ENCODE measurements around the gene OTOGL.

The OTOGL gene

DNA sequence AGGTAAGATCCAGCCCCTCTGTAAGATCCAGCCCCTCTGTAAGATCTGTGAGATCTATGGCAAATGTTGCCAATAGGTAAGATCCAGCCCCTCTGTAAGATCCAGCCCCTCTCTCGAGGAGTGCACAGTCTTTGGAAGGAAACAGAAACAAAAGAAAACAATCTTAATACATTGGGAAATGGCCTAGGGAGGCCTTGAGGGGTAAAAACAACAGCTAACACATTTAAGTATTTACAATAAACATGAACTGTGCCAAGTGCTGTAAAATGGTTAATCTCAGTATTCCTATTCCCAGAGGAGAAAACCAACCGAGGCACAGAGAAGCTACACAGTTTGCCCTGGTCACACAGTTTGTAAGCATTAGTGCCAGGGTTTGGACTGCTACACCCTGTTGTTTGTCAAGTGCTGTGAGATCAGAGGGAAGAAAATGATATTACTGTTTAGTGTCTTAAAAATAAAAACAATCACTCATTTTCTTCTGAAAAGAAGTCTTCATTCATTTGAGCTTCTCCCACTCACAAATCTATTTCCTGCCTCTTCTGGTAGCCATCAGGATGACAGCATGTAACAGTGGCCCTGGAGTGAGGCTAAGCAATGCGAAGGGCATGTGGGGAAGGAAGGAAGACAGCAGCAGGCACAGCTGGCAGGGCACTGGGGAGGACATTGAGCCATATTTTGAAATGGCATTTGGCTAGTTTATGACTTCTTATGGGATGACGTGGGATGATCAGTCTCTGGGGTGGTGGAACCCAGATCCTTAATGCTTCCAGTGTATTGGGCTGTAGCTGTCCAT, 226.0 kb downstream of the OTOGL start:
- H3K27ac ChIP-seq: no peak overlapping the region
- H3K4me1 ChIP-seq (ENCODE audit: low read depth, poor library complexity, severe bottlenecking): no peaks in the 10 kb centered on the region
- no peak overlapping the region for H3K4me3 ChIP-seq (IDR thresholded peaks at IDR 0.05; ENCODE audit: insufficient read depth, low read depth, low read length)
- H3K9ac ChIP-seq: no peak overlapping the region
- no peaks in the 10 kb centered on the region for H4K20me1 ChIP-seq (ENCODE audit: insufficient read depth)
- H3K4me2 ChIP-seq: no peak overlapping the region
- no peak overlapping the region for H2AFZ ChIP-seq (ENCODE audit: low read depth)
- no peaks in the 10 kb centered on the region for H3K27me3 ChIP-seq (ENCODE audit: insufficient read depth, low read depth)
- TF ChIP-seq, protein P1, sequence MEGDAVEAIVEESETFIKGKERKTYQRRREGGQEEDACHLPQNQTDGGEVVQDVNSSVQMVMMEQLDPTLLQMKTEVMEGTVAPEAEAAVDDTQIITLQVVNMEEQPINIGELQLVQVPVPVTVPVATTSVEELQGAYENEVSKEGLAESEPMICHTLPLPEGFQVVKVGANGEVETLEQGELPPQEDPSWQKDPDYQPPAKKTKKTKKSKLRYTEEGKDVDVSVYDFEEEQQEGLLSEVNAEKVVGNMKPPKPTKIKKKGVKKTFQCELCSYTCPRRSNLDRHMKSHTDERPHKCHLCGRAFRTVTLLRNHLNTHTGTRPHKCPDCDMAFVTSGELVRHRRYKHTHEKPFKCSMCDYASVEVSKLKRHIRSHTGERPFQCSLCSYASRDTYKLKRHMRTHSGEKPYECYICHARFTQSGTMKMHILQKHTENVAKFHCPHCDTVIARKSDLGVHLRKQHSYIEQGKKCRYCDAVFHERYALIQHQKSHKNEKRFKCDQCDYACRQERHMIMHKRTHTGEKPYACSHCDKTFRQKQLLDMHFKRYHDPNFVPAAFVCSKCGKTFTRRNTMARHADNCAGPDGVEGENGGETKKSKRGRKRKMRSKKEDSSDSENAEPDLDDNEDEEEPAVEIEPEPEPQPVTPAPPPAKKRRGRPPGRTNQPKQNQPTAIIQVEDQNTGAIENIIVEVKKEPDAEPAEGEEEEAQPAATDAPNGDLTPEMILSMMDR (conservative IDR thresholded peaks at IDR 0.05; ENCODE audit: low read depth, low read length): no peak
- H3K36me3 ChIP-seq (ENCODE audit: insufficient read depth): no peaks in the 10 kb centered on the region
- H3K79me2 ChIP-seq (ENCODE audit: insufficient read depth, low read depth): no peaks in the 10 kb centered on the region

DNA sequence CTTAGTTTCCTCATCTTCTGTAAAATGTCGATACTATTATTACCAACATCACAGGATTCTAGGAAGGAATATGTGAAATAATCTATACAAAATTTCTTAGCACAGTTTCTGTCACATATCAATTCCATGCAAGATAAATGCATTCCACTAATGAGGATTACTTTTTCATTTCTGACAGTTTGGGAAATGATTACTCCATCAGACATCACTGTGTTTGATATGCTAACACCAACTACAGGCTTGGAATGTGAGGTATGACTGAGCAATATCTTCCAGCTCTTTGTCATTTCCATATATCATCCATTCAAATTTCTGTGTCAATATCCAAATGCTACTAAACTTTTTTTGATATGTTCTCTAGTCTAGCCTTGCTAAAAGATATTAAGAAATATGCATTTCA, 233.5 kb downstream of the OTOGL start:
- H3K79me2 ChIP-seq (ENCODE audit: insufficient read depth, low read depth): no peaks in the 10 kb centered on the region
- no peaks in the 10 kb centered on the region for H3K36me3 ChIP-seq (ENCODE audit: insufficient read depth)
- H3K27me3 ChIP-seq (ENCODE audit: insufficient read depth, low read depth): no peaks in the 10 kb centered on the region
- H3K27ac ChIP-seq: no peak overlapping the region
- no peaks in the 10 kb centered on the region for H4K20me1 ChIP-seq (ENCODE audit: insufficient read depth)
- no peak overlapping the region for H3K9ac ChIP-seq
- TF ChIP-seq, protein P1 (conservative IDR thresholded peaks at IDR 0.05; ENCODE audit: low read depth, low read length): no peak
- no peak overlapping the region for H3K4me3 ChIP-seq (IDR thresholded peaks at IDR 0.05; ENCODE audit: insufficient read depth, low read depth, low read length)
- no peak overlapping the region for H3K4me2 ChIP-seq
- H2AFZ ChIP-seq (ENCODE audit: low read depth): no peak overlapping the region
- no peaks in the 10 kb centered on the region for H3K4me1 ChIP-seq (ENCODE audit: low read depth, poor library complexity, severe bottlenecking)

DNA sequence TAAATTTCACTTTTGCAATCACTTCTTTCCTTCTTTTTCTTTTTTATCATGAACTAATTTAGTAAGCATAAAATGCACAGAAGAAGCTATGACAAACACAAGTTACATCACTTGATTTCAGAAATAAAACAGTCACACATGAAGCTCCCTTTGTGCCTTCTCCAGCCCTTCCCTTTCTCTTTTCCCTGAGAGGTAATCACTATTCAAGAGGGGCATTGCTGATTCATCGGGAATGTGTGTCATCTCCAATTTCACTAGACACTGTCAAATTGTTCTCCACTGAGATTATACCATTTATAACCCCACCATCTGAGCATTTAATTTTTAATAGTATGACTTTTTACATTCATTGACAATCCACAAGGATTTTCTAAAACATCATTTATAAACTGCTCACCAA, 253.1 kb downstream of the OTOGL start:
- H3K36me3 ChIP-seq (ENCODE audit: insufficient read depth): no peaks in the 10 kb centered on the region
- H3K4me3 ChIP-seq (IDR thresholded peaks at IDR 0.05; ENCODE audit: insufficient read depth, low read depth, low read length): no peak overlapping the region
- no peak overlapping the region for H2AFZ ChIP-seq (ENCODE audit: low read depth)
- no peak overlapping the region for H3K9ac ChIP-seq
- TF ChIP-seq, protein P1 (conservative IDR thresholded peaks at IDR 0.05; ENCODE audit: low read depth, low read length): no peak
- H4K20me1 ChIP-seq (ENCODE audit: insufficient read depth): no peaks in the 10 kb centered on the region
- H3K27me3 ChIP-seq (ENCODE audit: insufficient read depth, low read depth): no peaks in the 10 kb centered on the region
- no peaks in the 10 kb centered on the region for H3K4me1 ChIP-seq (ENCODE audit: low read depth, poor library complexity, severe bottlenecking)
- H3K27ac ChIP-seq: no peak overlapping the region
- no peak overlapping the region for H3K4me2 ChIP-seq
- no peaks in the 10 kb centered on the region for H3K79me2 ChIP-seq (ENCODE audit: insufficient read depth, low read depth)

DNA sequence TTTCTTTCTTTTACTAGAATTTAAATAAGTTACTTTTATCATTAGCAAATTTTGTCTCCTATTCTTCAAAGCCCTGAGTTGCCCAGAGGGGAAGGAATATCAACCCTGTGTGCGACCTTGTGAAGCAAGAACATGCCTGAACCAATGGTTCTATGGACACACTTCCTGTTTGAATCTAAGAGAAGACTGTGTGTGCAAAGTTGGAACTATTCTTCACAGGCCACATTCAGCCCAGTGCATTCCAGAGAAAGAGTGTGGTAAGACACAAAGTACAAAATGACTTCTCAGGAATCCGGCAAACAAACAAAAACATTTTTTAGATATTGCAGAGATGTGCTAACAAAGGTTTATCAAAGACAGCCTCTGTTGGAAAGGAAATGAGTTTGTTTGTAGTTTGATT, 253.9 kb downstream of the OTOGL start:
- Histone ChIP-seq H3K9ac (no peak overlapping the region), H3K36me3 (ENCODE audit: insufficient read depth) (no peaks in the 10 kb centered on the region), H2AFZ (ENCODE audit: low read depth) (no peak overlapping the region), H3K4me3 (IDR thresholded peaks at IDR 0.05; ENCODE audit: insufficient read depth, low read depth, low read length) (no peak overlapping the region), H3K4me1 (ENCODE audit: low read depth, poor library complexity, severe bottlenecking) (no peaks in the 10 kb centered on the region), H4K20me1 (ENCODE audit: insufficient read depth) (no peaks in the 10 kb centered on the region), H3K27me3 (ENCODE audit: insufficient read depth, low read depth) (no peaks in the 10 kb centered on the region), H3K79me2 (ENCODE audit: insufficient read depth, low read depth) (no peaks in the 10 kb centered on the region), H3K4me2 (no peak overlapping the region), H3K27ac (no peak overlapping the region)
- TF ChIP-seq, protein P1 (conservative IDR thresholded peaks at IDR 0.05; ENCODE audit: low read depth, low read length): no peak

Data from KMS-11 (cell line).